Forelimb muscle (tissue), 1 donor: ENCODE results near the gene D2HGDH. TPM values are rescaled to one million over a fixed set of nuclear protein-coding genes. Genes with fewer than 3 reads are reported as not detected.

ENCODE experiments used
- DNase-seq: peaks from one replicate; pipeline ENCODE4 v3.0.0-alpha.2; 2013; ENCODE audit warnings: low read depth
- polyA plus RNA-seq: library from polyadenylated mRNA; unstranded; fragments of 120-200 nt; gene quantifications from one replicate; pipeline ENCODE4 v1.2.1, GENCODE V29; 2013; ENCODE audit not compliant: insufficient read length

Gene D2HGDH
- polyA plus RNA-seq = 24.9 TPM

DNA sequence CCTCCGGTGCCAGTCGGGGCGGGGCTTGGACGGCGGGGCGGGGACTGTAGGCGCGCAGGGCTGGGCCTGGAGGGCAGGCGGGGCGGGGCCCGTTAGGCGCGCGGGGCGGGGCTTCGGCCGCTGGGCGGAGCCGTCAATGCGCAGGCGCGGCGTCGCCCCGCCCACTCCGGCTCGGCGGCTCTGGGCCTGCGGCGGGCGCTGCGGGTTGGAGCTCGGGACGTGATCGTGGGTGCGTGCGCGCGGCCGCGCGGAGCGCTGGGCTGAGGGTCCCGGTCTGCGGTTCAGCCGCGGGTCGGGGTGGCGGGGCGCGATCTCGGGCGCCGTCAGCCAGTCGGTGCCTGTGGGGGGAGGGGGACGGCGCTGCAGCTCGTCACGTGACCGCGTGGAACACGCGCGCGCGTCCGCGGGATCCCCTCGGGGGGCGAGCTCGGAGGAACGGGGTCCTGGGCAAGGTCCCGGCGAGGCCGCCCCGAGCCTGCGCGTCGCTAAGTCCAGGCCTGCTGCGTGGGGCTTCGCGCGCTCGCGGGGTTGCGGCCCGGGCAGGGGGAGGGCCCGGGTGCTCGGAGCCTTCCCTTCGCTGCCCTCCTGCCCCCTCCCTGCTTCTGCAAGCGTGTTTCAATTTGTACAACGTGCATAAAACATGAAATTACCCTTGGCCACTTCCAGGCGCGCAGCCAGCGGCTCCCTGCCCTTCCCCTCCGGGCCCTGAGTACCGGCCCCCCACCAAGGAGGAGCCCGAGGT lies at the start of gene D2HGDH:
D2HGDH (plus strand) TSS at position 164 of the 742 bp plus-strand sequence. CDS start 595 bp downstream, outside the sequence.
- peak; percentile 61 for DNase-seq

- no peak for DNase-seq
Measured at GRCh38 chr2:241686324-241686649, 48.1 kb upstream of the D2HGDH start.

- DNase-seq = peak; percentile 86
Measured at GRCh38 chr2:241686650-241687425, 47.6 kb upstream of the D2HGDH start, which contains the start of gene DTYMK. Gene DTYMK (minus strand): TSS chr2:241686815. CDS start chr2:241686783, 32 bp downstream.

GRCh38 chr2:241689306-241689705 lies 45.1 kb upstream of the D2HGDH start:
- no peak for DNase-seq

DNA sequence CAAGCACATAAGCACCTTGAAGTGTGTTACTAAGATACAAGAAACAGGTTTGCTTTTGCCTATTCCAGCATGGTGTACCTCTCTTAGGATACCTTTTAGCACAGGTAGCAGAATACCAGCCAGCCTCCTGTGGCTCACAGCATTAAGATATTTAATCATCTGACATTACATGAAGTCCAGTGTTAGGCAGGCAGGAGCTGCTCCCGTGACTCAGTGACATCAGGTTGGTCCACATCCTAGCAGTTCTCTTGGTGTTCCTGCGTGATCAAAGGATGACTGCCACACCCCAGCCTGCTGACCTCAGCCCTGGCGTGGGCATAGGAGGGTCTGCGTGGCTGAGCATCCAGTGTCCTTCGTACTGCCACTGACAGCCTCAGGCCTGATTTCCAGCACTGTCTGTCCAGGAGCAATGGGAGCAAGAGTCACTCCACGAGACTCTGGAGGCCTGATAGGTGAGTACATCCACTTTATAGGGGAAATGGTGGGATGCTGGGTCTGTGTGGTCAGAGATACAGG lies 44.2 kb upstream of the D2HGDH start:
- DNase-seq = no peak

- no peak for DNase-seq
Measured at GRCh38 chr2:241692448-241692847, 42.0 kb upstream of the D2HGDH start.

DNA sequence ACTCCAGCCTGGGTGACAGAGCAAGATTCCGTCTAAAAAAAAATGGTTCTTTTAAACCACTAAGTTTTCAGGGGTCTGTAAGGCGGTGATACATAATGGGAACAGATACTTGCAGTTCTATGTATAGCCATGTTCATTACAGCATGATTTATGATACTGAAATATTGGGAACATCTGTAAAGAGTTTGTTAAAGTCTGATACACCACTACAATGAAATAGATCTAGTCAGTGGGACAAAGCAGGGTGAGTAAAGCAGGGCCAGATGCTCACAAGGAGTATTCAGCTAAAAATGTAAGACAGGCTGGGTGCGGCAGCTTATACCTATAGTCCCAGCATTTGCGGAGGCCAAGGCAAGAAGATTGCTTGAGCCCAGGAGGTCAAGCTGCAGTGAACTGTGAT lies 38.8 kb upstream of the D2HGDH start:
- DNase-seq = no peak

- DNase-seq = no peak
Measured at GRCh38 chr2:241701149-241701398, 33.4 kb upstream of the D2HGDH start.

GRCh38 chr2:241701399-241702154 lies 32.9 kb upstream of the D2HGDH start, which contains the start of gene ING5:
Gene ING5 (plus strand): TSS chr2:241702039. CDS start chr2:241702066, 27 bp downstream.
- no peak for DNase-seq

- DNase-seq = no peak
Measured at GRCh38 chr2:241702155-241703031, 32.0 kb upstream of the D2HGDH start.

- DNase-seq = no peak
Measured at GRCh38 chr2:241703032-241703604, 31.3 kb upstream of the D2HGDH start.

- no peak for DNase-seq
Measured at GRCh38 chr2:241706537-241706936, 27.9 kb upstream of the D2HGDH start.

GRCh38 chr2:241708879-241709278 lies 25.6 kb upstream of the D2HGDH start:
- DNase-seq = no peak

- DNase-seq = no peak
Measured at GRCh38 chr2:241719093-241719492, 15.3 kb upstream of the D2HGDH start.

DNA sequence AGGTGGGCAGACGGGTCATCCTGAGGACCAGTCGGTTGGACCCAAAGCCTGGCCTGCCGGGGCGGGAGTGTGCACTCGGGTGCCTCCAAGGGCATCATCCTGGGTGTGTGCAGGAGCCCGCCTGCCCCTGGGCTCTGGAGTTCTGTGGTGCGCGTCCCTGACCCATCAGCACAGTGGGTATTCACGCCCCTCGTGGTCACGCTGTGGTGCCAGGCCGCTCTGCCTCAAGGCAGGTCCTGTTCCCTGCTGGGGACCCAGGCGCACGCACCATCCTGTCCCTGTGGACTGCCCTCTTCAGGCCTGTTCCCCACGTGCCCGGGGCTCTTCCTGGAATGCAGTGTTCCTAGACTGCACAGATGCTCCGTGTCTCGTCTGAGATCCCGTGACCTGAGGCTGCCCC lies 14.3 kb upstream of the D2HGDH start:
- DNase-seq = no peak

- no peak for DNase-seq
Measured at GRCh38 chr2:241720560-241720959, 13.9 kb upstream of the D2HGDH start.

DNA sequence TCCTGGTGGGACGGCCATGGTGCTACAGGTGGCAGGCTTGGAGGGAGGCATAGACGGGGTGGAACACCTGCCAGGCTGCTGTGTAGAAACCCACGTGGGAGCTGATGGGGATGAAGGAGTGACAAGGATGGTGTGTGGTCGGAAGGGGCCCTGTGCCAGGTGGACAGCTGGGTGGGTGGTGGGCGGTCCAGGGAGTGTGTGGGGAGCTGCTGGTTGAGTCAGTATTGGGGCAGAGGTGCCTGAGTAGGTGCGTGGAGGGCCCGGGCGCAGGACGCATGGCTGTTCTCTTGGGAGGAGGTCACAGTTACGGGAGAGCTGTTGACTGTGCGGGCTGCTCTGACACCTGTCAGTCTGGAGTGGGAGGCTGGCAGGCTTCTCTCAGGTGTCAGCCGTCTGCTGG lies 12.6 kb upstream of the D2HGDH start:
- no peak for DNase-seq

DNA sequence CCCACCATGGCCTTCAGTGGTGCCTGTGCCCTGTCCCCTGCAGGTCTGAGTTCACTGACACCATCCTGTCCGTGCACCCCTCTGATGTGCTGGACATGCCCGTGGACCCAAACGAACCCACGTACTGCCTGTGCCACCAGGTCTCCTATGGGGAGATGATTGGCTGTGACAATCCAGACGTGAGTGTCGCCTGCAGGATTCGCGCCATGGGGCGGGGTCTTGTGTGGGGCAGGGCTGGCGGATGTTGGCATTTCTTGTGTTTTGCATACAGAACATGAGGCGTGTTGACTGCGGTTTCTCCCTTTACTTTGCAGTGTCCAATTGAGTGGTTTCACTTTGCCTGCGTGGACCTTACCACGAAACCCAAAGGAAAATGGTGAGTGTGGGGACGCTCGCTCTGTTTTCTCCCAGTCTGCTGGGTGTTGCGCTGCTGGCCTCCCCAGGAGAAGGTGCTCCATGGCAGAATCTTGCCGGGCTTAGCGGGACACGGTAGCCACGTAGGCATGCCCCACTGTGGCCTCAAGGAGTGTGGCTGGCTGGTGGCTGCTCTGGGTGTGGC lies 11.5 kb upstream of the D2HGDH start:
- no peak for DNase-seq

GRCh38 chr2:241724259-241724974 lies 10.0 kb upstream of the D2HGDH start:
- DNase-seq = no peak
